Measurements from ENCODE around the gene SERAC1.
"Not testable (repeated sequence)": the region's sequence is repeated elsewhere in the genome, so short reads cannot be mapped to it uniquely, and the experiment has no call there.

The SERAC1 gene

GRCh38 chr6:158172001-158172400 is 3.9 kb upstream of the SERAC1 start:
- no peak for DNase-seq (ENCODE audit: low read depth in 1 of 2, low spot score in 1 of 2)
- TF ChIP-seq REST (IDR thresholded peaks at IDR 0.05; ENCODE audit: insufficient replicate concordance, low read depth): no peak
- no peak for TF ChIP-seq CTCF (IDR thresholded peaks at IDR 0.05; ENCODE audit: insufficient read depth, low read length)
- no peak for TF ChIP-seq GABPA (IDR thresholded peaks at IDR 0.05; ENCODE audit: low read depth)
- no peak for TF ChIP-seq SPI1 (IDR thresholded peaks at IDR 0.05; ENCODE audit: borderline replicate concordance, low read depth)
- no peak for TF ChIP-seq POLR2AphosphoS5 (IDR thresholded peaks at IDR 0.05; ENCODE audit: low read depth)

GRCh38 chr6:158170656-158171081 is 2.6 kb upstream of the SERAC1 start:
- Histone ChIP-seq H3K27ac (replicated peaks) (no peak overlapping the region), H3K4me3 (replicated peaks; ENCODE audit: insufficient read depth, low read length) (no peak overlapping the region), H3K27me3 (ENCODE audit: insufficient read depth, poor library complexity, severe bottlenecking) (no peaks in the 10 kb centered on the region)
- DNase-seq (ENCODE audit: low read depth in 1 of 2, low spot score in 1 of 2): no peak
- TF ChIP-seq GABPA (IDR thresholded peaks at IDR 0.05; ENCODE audit: low read depth) (no peak), CTCF (IDR thresholded peaks at IDR 0.05; ENCODE audit: insufficient read depth, low read length) (no peak), SPI1 (IDR thresholded peaks at IDR 0.05; ENCODE audit: borderline replicate concordance, low read depth) (no peak), REST (IDR thresholded peaks at IDR 0.05; ENCODE audit: insufficient replicate concordance, low read depth) (no peak)

More at GRCh38 chr6:158172001-158172400, 3.9 kb upstream of the SERAC1 start:
- no peaks in the 10 kb centered on the region for H3K27me3 ChIP-seq (ENCODE audit: insufficient read depth, poor library complexity, severe bottlenecking)
- H3K4me3 ChIP-seq (replicated peaks; ENCODE audit: insufficient read depth, low read length): no peak overlapping the region
- H3K27ac ChIP-seq (replicated peaks): no peak overlapping the region

- H3K4me3 ChIP-seq (replicated peaks; ENCODE audit: insufficient read depth, low read length); H3K27me3 ChIP-seq (ENCODE audit: insufficient read depth, poor library complexity, severe bottlenecking); DNase-seq (ENCODE audit: low read depth in 1 of 2, low spot score in 1 of 2); H3K27ac ChIP-seq (replicated peaks): not testable (repeated sequence)
Measured at GRCh38 chr6:158169634-158170033, 1.6 kb upstream of the SERAC1 start.

GRCh38 chr6:158165919-158166416 is 2.1 kb downstream of the SERAC1 start:
- Histone ChIP-seq H3K4me3 (replicated peaks; ENCODE audit: insufficient read depth, low read length) (no peak overlapping the region), H3K27me3 (ENCODE audit: insufficient read depth, poor library complexity, severe bottlenecking) (no peaks in the 10 kb centered on the region), H3K27ac (replicated peaks) (no peak overlapping the region)
- TF ChIP-seq SPI1 (IDR thresholded peaks at IDR 0.05; ENCODE audit: borderline replicate concordance, low read depth) (no peak), CTCF (IDR thresholded peaks at IDR 0.05; ENCODE audit: insufficient read depth, low read length) (no peak), REST (IDR thresholded peaks at IDR 0.05; ENCODE audit: insufficient replicate concordance, low read depth) (no peak), POLR2AphosphoS5 (IDR thresholded peaks at IDR 0.05; ENCODE audit: low read depth) (no peak), GABPA (IDR thresholded peaks at IDR 0.05; ENCODE audit: low read depth) (no peak)
- no peak for DNase-seq (ENCODE audit: low read depth in 1 of 2, low spot score in 1 of 2)

Data from HL-60 (cell line).